ENCODE data around the gene CPA2.
"Not testable (repeated sequence)": the region's sequence is repeated elsewhere in the genome, so short reads cannot be mapped to it uniquely, and the experiment has no call there.

DNA sequence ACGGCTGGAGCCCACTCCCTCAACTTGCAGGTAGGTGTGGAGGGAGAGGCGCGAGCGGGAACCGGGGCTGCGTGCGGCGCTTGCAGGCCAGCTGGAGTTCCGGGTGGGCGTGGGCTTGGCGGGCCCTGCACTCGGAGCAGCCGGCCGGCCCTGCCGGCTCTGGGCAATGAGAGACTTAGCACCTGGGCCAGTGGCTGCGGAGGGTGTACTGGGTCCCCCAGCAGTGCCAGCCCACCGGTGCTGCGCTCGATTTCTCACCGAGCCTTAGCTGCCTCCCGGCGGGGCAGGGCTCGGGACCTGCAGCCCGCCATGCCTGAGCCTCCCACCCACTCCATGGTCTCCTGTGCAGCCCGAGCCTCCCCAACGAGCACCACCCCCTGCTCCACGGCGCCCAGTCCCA is 36.7 kb upstream of the CPA2 start:
- TF ChIP-seq, protein P1, sequence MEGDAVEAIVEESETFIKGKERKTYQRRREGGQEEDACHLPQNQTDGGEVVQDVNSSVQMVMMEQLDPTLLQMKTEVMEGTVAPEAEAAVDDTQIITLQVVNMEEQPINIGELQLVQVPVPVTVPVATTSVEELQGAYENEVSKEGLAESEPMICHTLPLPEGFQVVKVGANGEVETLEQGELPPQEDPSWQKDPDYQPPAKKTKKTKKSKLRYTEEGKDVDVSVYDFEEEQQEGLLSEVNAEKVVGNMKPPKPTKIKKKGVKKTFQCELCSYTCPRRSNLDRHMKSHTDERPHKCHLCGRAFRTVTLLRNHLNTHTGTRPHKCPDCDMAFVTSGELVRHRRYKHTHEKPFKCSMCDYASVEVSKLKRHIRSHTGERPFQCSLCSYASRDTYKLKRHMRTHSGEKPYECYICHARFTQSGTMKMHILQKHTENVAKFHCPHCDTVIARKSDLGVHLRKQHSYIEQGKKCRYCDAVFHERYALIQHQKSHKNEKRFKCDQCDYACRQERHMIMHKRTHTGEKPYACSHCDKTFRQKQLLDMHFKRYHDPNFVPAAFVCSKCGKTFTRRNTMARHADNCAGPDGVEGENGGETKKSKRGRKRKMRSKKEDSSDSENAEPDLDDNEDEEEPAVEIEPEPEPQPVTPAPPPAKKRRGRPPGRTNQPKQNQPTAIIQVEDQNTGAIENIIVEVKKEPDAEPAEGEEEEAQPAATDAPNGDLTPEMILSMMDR (conservative IDR thresholded peaks at IDR 0.05; ENCODE audit: low read depth in 2 of 2): not testable (repeated sequence)
- not testable (repeated sequence) for TF ChIP-seq EZH2 (IDR thresholded peaks at IDR 0.05; ENCODE audit: low read depth, unreplicated experiment); POLR2AphosphoS5 (IDR thresholded peaks at IDR 0.05; ENCODE audit: low read depth); CREB1 (CRISPR knock-in tag; IDR thresholded peaks at IDR 0.05; ENCODE audit: low read depth); ETS1 (IDR thresholded peaks at IDR 0.05); STAT1 (IDR thresholded peaks at IDR 0.05; ENCODE audit: unreplicated experiment); NANOG (IDR thresholded peaks at IDR 0.05; ENCODE audit: borderline replicate concordance); JUNB (IDR thresholded peaks at IDR 0.05; ENCODE audit: unreplicated experiment); ZNF114 (CRISPR knock-in tag; IDR thresholded peaks at IDR 0.05)
- TF ChIP-seq, protein P2, sequence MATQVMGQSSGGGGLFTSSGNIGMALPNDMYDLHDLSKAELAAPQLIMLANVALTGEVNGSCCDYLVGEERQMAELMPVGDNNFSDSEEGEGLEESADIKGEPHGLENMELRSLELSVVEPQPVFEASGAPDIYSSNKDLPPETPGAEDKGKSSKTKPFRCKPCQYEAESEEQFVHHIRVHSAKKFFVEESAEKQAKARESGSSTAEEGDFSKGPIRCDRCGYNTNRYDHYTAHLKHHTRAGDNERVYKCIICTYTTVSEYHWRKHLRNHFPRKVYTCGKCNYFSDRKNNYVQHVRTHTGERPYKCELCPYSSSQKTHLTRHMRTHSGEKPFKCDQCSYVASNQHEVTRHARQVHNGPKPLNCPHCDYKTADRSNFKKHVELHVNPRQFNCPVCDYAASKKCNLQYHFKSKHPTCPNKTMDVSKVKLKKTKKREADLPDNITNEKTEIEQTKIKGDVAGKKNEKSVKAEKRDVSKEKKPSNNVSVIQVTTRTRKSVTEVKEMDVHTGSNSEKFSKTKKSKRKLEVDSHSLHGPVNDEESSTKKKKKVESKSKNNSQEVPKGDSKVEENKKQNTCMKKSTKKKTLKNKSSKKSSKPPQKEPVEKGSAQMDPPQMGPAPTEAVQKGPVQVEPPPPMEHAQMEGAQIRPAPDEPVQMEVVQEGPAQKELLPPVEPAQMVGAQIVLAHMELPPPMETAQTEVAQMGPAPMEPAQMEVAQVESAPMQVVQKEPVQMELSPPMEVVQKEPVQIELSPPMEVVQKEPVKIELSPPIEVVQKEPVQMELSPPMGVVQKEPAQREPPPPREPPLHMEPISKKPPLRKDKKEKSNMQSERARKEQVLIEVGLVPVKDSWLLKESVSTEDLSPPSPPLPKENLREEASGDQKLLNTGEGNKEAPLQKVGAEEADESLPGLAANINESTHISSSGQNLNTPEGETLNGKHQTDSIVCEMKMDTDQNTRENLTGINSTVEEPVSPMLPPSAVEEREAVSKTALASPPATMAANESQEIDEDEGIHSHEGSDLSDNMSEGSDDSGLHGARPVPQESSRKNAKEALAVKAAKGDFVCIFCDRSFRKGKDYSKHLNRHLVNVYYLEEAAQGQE (IDR thresholded peaks at IDR 0.05; ENCODE audit: unreplicated experiment): not testable (repeated sequence)
